Ovary (tissue), 9 donors: ENCODE data around the gene PRDM16. TPM values are rescaled to one million over a fixed set of nuclear protein-coding genes. Genes with fewer than 3 reads are reported as not detected.
A peak's percentile ranks its signal among the peaks of the same experiment; 100 is the strongest.

Experiments
- DNase-seq, 5 donors: peaks; one replicate each; pipeline ENCODE4 v3.0.0-alpha.2; 2019 to 2020
- H3K27ac ChIP-seq, 2 donors: fragments of 200-600 bp; one replicate each; pipeline versions ENCODE4 v1.5.1 to v1.8.0; 2019 to 2022
- H3K27me3 ChIP-seq: fragments of 200-600 bp; one replicate; pipeline ENCODE4 v1.8.0; 2022
- H3K36me3 ChIP-seq: fragments of 200-600 bp; sonication (generic); one replicate; pipeline ENCODE4 v1.5.1; 2019
- H3K4me1 ChIP-seq: one replicate; pipeline ENCODE4 v1.8.1; 2013; ENCODE audit warnings: mild to moderate bottlenecking, moderate library complexity; ENCODE audit not compliant: insufficient read depth
- H3K4me3 ChIP-seq: fragments of 200-600 bp; sonication (generic); one replicate; pipeline ENCODE4 v1.5.1; 2017
- H3K9me3 ChIP-seq, 2 donors: fragments of 200-600 bp in 1 of 2; sonication (generic) in 1 of 2; one replicate each; pipeline versions ENCODE4 v1.5.1 to v1.8.1; 2013 to 2019; ENCODE audit warnings: mild to moderate bottlenecking in 1 of 2, moderate library complexity in 1 of 2
- CTCF ChIP-seq, 3 donors: fragments of 450-650 bp in 2 of 3; fragments of 200-600 bp in 1 of 3; IDR thresholded peaks; one replicate each; pipeline versions ENCODE4 v1.5.1 to v1.8.0; 2016 to 2022; ENCODE audit warnings: antibody characterized with exemption in 3 of 3, mild to moderate bottlenecking in 1 of 3
- EP300 ChIP-seq: sonication (generic); formaldehyde crosslinking; IDR thresholded peaks from one replicate; pipeline ENCODE4 v1.6.1; 2017; ENCODE audit warnings: antibody characterized with exemption
- POLR2A ChIP-seq: fragments of 450-650 bp; IDR thresholded peaks from one replicate; pipeline ENCODE4 v1.6.1; 2017; ENCODE audit warnings: antibody characterized with exemption, mild to moderate bottlenecking, moderate library complexity
- WGBS, 3 donors: extraction: QIAGEN DNeasy Blood & Tissue Kit in 1 of 3; methylation state at CpG; one replicate each; pipeline versions ENCODE4 v1.1.5 to v1.1.7; 2013 to 2017; 5-methylcytosine and 5-hydroxymethylcytosine counted together
- intact Hi-C, 4 donors: fragments of 100-400 bp; cut with DNase I; formaldehyde crosslinking; loops; one replicate each; pipeline versions ENCODE4 v1.11.0 to v1.15.1; 2022 to 2023
- polyA plus RNA-seq, 2 donors: library from polyadenylated mRNA; stranded (reverse); fragments of 200-250 nt in 1 of 2; fragments of 350-450 nt in 1 of 2; fragmentation: Illumina TruSeq in 1 of 2; extraction: RNeasy Lipid Tissue Mini Kit (QIAGEN cat#74804) in 1 of 2; gene quantifications; one replicate each; pipeline ENCODE4 v1.2.3, GENCODE V29; 2013 to 2014
- total RNA-seq, 7 donors: library from RNA; depleted of rRNA in 2 of 7; stranded (reverse); fragments of >200 nt in 2 of 7; fragmentation: NEBNext Ultra II Directional in 3 of 7; extraction: Animal tissue kit (Norgen Biotek cat#: 25700) in 3 of 7; gene quantifications; one replicate each; pipeline versions ENCODE4 v1.1.0 to v1.2.4, GENCODE V29; 2016 to 2023
- donor health status: DM: no; HTN: no; CAD: no; lungs with moderate emphysema.
- donor health status: DM: no; HTN: no; CAD: no.
- donor health status: Bipolar disorder and iron deficiency.
- donor health status: DM: yes; HTN: yes; CAD: no.
- donor health status: DM: no; HTN: no; CAD: no.
- donor health status: DM: yes; HTN: yes; CAD: no.

Gene PRDM16
- total and polyA plus RNA-seq, 9 donors = 1.1 to 17.3 (median 3.9) TPM

DNA sequence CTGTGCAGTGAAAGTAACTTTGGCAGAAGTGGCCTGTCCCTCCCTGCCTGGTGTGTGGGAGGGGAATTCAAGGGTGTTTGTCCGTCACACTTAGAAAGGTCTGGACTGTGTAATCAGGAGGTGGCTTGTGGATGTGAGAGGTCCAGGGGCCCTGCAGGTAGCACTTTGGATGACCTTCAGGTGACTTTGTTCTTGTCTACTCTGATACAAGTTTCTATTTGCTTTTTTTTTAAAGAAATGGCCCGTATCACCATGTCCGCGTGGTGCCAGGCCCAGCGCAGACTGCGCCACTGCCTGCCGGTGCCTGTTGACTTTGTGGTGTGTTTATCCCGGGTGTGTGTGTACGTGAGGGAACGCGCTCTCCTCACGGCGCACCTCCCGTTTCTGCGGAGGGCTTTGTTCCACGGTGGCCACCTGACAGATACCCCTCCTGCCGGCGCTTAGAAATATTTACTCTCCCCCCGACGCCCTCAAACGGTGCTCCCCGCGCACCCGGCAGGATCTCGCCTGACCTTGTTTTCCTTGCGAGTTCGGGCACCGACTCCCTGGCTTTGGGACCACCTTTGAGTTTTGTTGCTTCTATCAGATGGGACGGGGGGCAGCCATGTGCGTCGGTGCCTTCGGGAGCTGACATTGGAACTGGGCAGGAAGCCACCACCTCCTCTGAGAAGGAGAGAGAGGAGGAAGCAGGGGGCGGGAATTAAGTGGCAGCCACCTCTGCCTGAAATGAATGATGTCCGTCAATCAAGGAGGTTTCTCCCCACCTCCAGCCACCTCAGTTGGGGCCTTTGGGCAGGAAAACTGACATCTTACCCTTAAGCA, 119.4 kb downstream of the PRDM16 start:
- intact Hi-C loops = loop anchor here in 1 of 4 donors (10.0 kb wide), 1 partner anchor 436 kb away; the partner anchor contains the start of gene TPRG1L
- no peaks in the 10 kb centered on the region for H3K36me3 ChIP-seq
- H3K27me3 ChIP-seq = no peaks in the 10 kb centered on the region
- 83 to 91% (median 88%) methylated on average over 34 of the region's 34 CpGs for WGBS, 3 donors
- DNase-seq = no peak
- H3K27ac ChIP-seq = no peak overlapping the region
- TF ChIP-seq POLR2A = no peak
- TF ChIP-seq CTCF (IDR thresholded peaks at IDR 0.05) = no peak
- no peak for TF ChIP-seq EP300
- H3K9me3 ChIP-seq = no peaks in the 10 kb centered on the region
- H3K4me1 ChIP-seq = peaks cover 16% of the 10 kb centered on the region
- H3K4me3 ChIP-seq = no peak overlapping the region

- WGBS, 3 donors = 45 to 47% (median 47%) methylated on average over 32 of the region's 32 CpGs
- intact Hi-C loops = no loop called here
These were observed 121.4 kb downstream of the PRDM16 start for GRCh38 chr1:3190256-3191041.

DNA sequence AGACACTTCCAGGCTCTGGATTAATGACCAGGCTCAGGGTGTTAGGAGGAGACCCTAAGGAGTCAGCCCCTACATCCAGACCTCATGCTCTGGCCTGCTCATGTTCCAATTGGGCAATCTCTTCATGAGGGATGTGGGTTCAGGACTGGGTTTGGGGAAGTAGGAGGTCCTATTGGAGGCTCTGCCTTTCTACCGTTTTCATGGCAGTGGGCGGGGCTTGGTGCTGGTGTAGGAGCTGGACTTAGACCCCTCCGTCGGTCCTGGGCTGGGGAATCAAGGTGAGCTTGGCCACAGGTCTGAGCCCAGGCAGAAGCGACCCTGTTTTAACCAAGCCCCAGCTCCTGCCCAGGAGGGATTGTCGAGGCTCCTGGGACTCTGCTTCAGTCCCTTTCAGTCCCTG, 123.4 kb downstream of the PRDM16 start:
- TF ChIP-seq POLR2A (no peak), CTCF (IDR thresholded peaks at IDR 0.05) (no peak)
- no peak for DNase-seq
- no peaks in the 10 kb centered on the region for H3K27me3 ChIP-seq
- no peaks in the 10 kb centered on the region for H3K36me3 ChIP-seq
- H3K27ac ChIP-seq = no peak overlapping the region
- peaks cover 12% of the 10 kb centered on the region for H3K4me1 ChIP-seq
- WGBS, 3 donors = 85 to 92% (median 86%) methylated on average over 6 of the region's 6 CpGs
- H3K9me3 ChIP-seq = no peaks in the 10 kb centered on the region
- intact Hi-C loops = no loop called here
- H3K4me3 ChIP-seq = no peak overlapping the region

More at GRCh38 chr1:3190256-3191041, 121.4 kb downstream of the PRDM16 start:
- no peak overlapping the region for H3K4me3 ChIP-seq
- peak in 4 of 5 donors; percentile 34 to 58 (median 50) for DNase-seq
- peaks cover 16% of the 10 kb centered on the region for H3K4me1 ChIP-seq
- H3K27me3 ChIP-seq = no peaks in the 10 kb centered on the region
- H3K36me3 ChIP-seq = no peaks in the 10 kb centered on the region
- H3K9me3 ChIP-seq = no peaks in the 10 kb centered on the region
- peak overlapping the region in 1 of 2 donors; percentile 58 for H3K27ac ChIP-seq
- TF ChIP-seq CTCF (IDR thresholded peaks at IDR 0.05) (no peak), EP300 (no peak), POLR2A (no peak)

GRCh38 chr1:3192825-3193224, 123.8 kb downstream of the PRDM16 start:
- WGBS, 3 donors = 92 to 94% (median 94%) methylated on average over 18 of the region's 18 CpGs
- H3K27ac ChIP-seq = no peak overlapping the region
- no peak for DNase-seq
- H3K4me3 ChIP-seq = no peak overlapping the region
- intact Hi-C loops = no loop called here
- H3K27me3 ChIP-seq = no peaks in the 10 kb centered on the region
- no peaks in the 10 kb centered on the region for H3K36me3 ChIP-seq
- H3K9me3 ChIP-seq = no peaks in the 10 kb centered on the region
- peaks cover 12% of the 10 kb centered on the region for H3K4me1 ChIP-seq
- TF ChIP-seq EP300 = no peak
- no peak for TF ChIP-seq CTCF (IDR thresholded peaks at IDR 0.05)
